Astrocyte (in vitro differentiated cells and primary cell): ENCODE data around the gene CYBB. TPM values are rescaled to one million over a fixed set of nuclear protein-coding genes. Genes with fewer than 3 reads are reported as not detected.

ENCODE experiments used
- DNase-seq: peaks from one replicate; pipeline ENCODE4 v3.0.0-alpha.2; 2010; ENCODE audit warnings: low read depth
- FAIRE-seq: peaks from 2 replicates; lab custom pipeline; 2011; peaks lifted over from hg19 to GRCh38; lab: Jason Lieb, UNC
- H2AFZ ChIP-seq: 2 replicates; pipeline ENCODE4 v1.6.0; 2012; ENCODE audit warnings: low read depth, low read length, inconsistent platforms
- H3K27ac ChIP-seq: 2 replicates; pipeline ENCODE4 v1.5.1; 2011; ENCODE audit warnings: low read depth, low read length, inconsistent platforms
- H3K27me3 ChIP-seq: 2 replicates; pipeline ENCODE4 v1.6.0; 2011; ENCODE audit warnings: low read length, inconsistent platforms; ENCODE audit not compliant: insufficient read depth
- H3K36me3 ChIP-seq: 2 replicates; pipeline ENCODE4 v1.5.1; 2011; ENCODE audit warnings: low read length, inconsistent platforms; ENCODE audit not compliant: insufficient read depth
- H3K4me1 ChIP-seq: 2 replicates; pipeline ENCODE4 v1.5.1; 2011; ENCODE audit warnings: low read length, inconsistent platforms; ENCODE audit not compliant: insufficient read depth
- H3K4me2 ChIP-seq: 2 replicates; pipeline ENCODE4 v1.6.0; 2012; ENCODE audit warnings: low read length, inconsistent platforms
- H3K4me3 ChIP-seq: 2 replicates; pipeline ENCODE4 v1.5.1; 2011; ENCODE audit warnings: low read depth, mild to moderate bottlenecking, low read length, inconsistent platforms; ENCODE audit not compliant: insufficient read depth
- H3K79me2 ChIP-seq: 2 replicates; pipeline ENCODE4 v1.6.0; 2012; ENCODE audit warnings: mild to moderate bottlenecking, low read length, inconsistent platforms; ENCODE audit not compliant: insufficient read depth
- H3K9ac ChIP-seq: 2 replicates; pipeline ENCODE4 v1.6.0; 2012; ENCODE audit warnings: mild to moderate bottlenecking, low read length, inconsistent platforms
- H3K9me3 ChIP-seq: 2 replicates; pipeline ENCODE4 v1.5.1; 2012; ENCODE audit warnings: low read depth, mild to moderate bottlenecking, low read length, inconsistent platforms; ENCODE audit not compliant: insufficient read depth
- H4K20me1 ChIP-seq: 2 replicates; pipeline ENCODE4 v1.6.0; 2012; ENCODE audit warnings: low read length, inconsistent platforms; ENCODE audit not compliant: insufficient read depth
- H3K27ac Mint-ChIP-seq: one replicate; pipeline ENCODE4 v1.8.0; 2021; ENCODE audit warnings: mild to moderate bottlenecking, mixed read lengths; ENCODE audit not compliant: unreplicated experiment
- H3K27me3 Mint-ChIP-seq: one replicate; pipeline ENCODE4 v1.8.0; 2021; ENCODE audit warnings: low read depth, mixed read lengths; ENCODE audit not compliant: unreplicated experiment
- H3K36me3 Mint-ChIP-seq: one replicate; pipeline ENCODE4 v1.8.0; 2021; ENCODE audit warnings: low read depth, mixed read lengths; ENCODE audit not compliant: unreplicated experiment
- H3K4me1 Mint-ChIP-seq: one replicate; pipeline ENCODE4 v1.8.0; 2021; ENCODE audit warnings: low read depth, mixed read lengths; ENCODE audit not compliant: unreplicated experiment
- H3K4me3 Mint-ChIP-seq: one replicate; pipeline ENCODE4 v1.8.0; 2021; ENCODE audit warnings: mild to moderate bottlenecking, moderate library complexity, mixed read lengths; ENCODE audit not compliant: unreplicated experiment
- H3K9me3 Mint-ChIP-seq: one replicate; pipeline ENCODE4 v1.8.0; 2021; ENCODE audit warnings: mild to moderate bottlenecking, mixed read lengths; ENCODE audit not compliant: unreplicated experiment
- EZH2 ChIP-seq: IDR thresholded peaks from 2 replicates; pipeline ENCODE4 v1.6.1; 2012; ENCODE audit warnings: mild to moderate bottlenecking, low read length, inconsistent platforms; ENCODE audit not compliant: insufficient read depth
- total RNA-seq: library from RNA; stranded (reverse); gene quantifications from 2 replicates; pipeline ENCODE4 v1.2.1, GENCODE V29; 2021
- TF ChIP-seq, protein P1 (sequence below): IDR thresholded peaks from 2 replicates; pipeline ENCODE4 v1.5.1; 2011; ENCODE audit warnings: low read depth, mild to moderate bottlenecking, inconsistent platforms, low read length, moderate library complexity; ENCODE audit not compliant: insufficient read depth

The CYBB gene
- total RNA-seq, 1 donor from 2014 or later = not detected

DNA sequence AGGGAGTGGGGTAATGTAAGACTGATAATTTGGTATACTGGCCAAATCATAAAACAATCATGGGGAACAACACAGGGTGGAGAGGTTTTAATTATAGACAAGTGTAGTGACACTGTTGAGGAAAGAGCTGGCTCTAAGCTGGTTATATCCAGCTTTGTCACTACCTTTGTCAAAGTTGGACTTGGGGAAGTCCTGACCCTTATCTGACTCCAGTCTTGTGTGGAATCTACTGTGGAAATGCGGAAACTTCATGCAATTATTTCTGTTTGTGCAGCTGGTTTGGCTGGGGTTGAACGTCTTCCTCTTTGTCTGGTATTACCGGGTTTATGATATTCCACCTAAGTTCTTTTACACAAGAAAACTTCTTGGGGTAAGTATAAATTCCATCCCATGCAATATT is 2.0 kb downstream of the CYBB start:
- Mint-ChIP-seq H3K9me3 (no peaks in the 10 kb centered on the region), H3K4me3 (no peak overlapping the region), H3K36me3 (no peaks in the 10 kb centered on the region), H3K4me1 (no peaks in the 10 kb centered on the region), H3K27me3 (no peaks in the 10 kb centered on the region), H3K27ac (no peak overlapping the region)
- Histone ChIP-seq H4K20me1 (no peaks in the 10 kb centered on the region), H3K9ac (no peak overlapping the region), H3K36me3 (no peaks in the 10 kb centered on the region), H3K4me1 (no peaks in the 10 kb centered on the region), H3K4me3 (no peak overlapping the region), H2AFZ (no peak overlapping the region), H3K9me3 (no peaks in the 10 kb centered on the region), H3K27me3 (no peaks in the 10 kb centered on the region), H3K79me2 (no peaks in the 10 kb centered on the region), H3K27ac (no peak overlapping the region), H3K4me2 (no peak overlapping the region)
- TF ChIP-seq, protein P1, sequence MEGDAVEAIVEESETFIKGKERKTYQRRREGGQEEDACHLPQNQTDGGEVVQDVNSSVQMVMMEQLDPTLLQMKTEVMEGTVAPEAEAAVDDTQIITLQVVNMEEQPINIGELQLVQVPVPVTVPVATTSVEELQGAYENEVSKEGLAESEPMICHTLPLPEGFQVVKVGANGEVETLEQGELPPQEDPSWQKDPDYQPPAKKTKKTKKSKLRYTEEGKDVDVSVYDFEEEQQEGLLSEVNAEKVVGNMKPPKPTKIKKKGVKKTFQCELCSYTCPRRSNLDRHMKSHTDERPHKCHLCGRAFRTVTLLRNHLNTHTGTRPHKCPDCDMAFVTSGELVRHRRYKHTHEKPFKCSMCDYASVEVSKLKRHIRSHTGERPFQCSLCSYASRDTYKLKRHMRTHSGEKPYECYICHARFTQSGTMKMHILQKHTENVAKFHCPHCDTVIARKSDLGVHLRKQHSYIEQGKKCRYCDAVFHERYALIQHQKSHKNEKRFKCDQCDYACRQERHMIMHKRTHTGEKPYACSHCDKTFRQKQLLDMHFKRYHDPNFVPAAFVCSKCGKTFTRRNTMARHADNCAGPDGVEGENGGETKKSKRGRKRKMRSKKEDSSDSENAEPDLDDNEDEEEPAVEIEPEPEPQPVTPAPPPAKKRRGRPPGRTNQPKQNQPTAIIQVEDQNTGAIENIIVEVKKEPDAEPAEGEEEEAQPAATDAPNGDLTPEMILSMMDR = no peak
- TF ChIP-seq EZH2 = no peak
- no peak for FAIRE-seq
- no peak for DNase-seq

- no peak overlapping the region for H2AFZ ChIP-seq
- no peaks in the 10 kb centered on the region for H3K4me1 ChIP-seq
- DNase-seq (no peak), FAIRE-seq (peak; percentile 34)
- H3K9me3 Mint-ChIP-seq = no peaks in the 10 kb centered on the region
- H3K4me1 Mint-ChIP-seq = no peaks in the 10 kb centered on the region
- H3K9ac ChIP-seq = no peak overlapping the region
- no peaks in the 10 kb centered on the region for H3K36me3 Mint-ChIP-seq
- TF ChIP-seq, protein P1 = no peak
- no peak for TF ChIP-seq EZH2
- H3K27ac Mint-ChIP-seq = no peak overlapping the region
- H3K4me3 ChIP-seq = no peak overlapping the region
- H3K79me2 ChIP-seq = no peaks in the 10 kb centered on the region
- no peaks in the 10 kb centered on the region for H4K20me1 ChIP-seq
- no peak overlapping the region for H3K4me3 Mint-ChIP-seq
- H3K27me3 ChIP-seq = no peaks in the 10 kb centered on the region
- no peak overlapping the region for H3K4me2 ChIP-seq
- no peaks in the 10 kb centered on the region for H3K27me3 Mint-ChIP-seq
- H3K36me3 ChIP-seq = no peaks in the 10 kb centered on the region
- no peaks in the 10 kb centered on the region for H3K9me3 ChIP-seq
- H3K27ac ChIP-seq = no peak overlapping the region
Measured at GRCh38 chrX:37782359-37782758, 2.5 kb downstream of the CYBB start.

GRCh38 chrX:37783305-37783704 is 3.4 kb downstream of the CYBB start:
- H3K36me3 Mint-ChIP-seq = no peaks in the 10 kb centered on the region
- FAIRE-seq = no peak
- no peak for DNase-seq
- Histone ChIP-seq H3K9ac (no peak overlapping the region), H3K9me3 (no peaks in the 10 kb centered on the region), H3K27ac (no peak overlapping the region), H2AFZ (no peak overlapping the region), H4K20me1 (no peaks in the 10 kb centered on the region), H3K4me3 (no peak overlapping the region), H3K4me1 (no peaks in the 10 kb centered on the region), H3K4me2 (no peak overlapping the region), H3K79me2 (no peaks in the 10 kb centered on the region), H3K27me3 (no peaks in the 10 kb centered on the region), H3K36me3 (no peaks in the 10 kb centered on the region)
- H3K4me1 Mint-ChIP-seq = no peaks in the 10 kb centered on the region
- H3K9me3 Mint-ChIP-seq = no peaks in the 10 kb centered on the region
- H3K4me3 Mint-ChIP-seq = no peak overlapping the region
- no peaks in the 10 kb centered on the region for H3K27me3 Mint-ChIP-seq
- no peak overlapping the region for H3K27ac Mint-ChIP-seq
- TF ChIP-seq, protein P1 = no peak
- no peak for TF ChIP-seq EZH2
